Tibial nerve (tissue), 3 donors: ENCODE results near the gene GRB7.

Experiments used
- CTCF ChIP-seq, 5 experiments: fragments of 200-600 bp in 3 of 5; fragments of 450-650 bp in 2 of 5; sonication (generic) in 3 of 5; IDR thresholded peaks; one replicate each; pipeline ENCODE4 v1.5.1; 2016 to 2019; ENCODE audit warnings: antibody characterized with exemption in 5 of 5, mild to moderate bottlenecking in 3 of 5, moderate library complexity in 2 of 5
- POLR2A ChIP-seq, 2 donors: fragments of 450-650 bp; IDR thresholded peaks; one replicate each; pipeline ENCODE4 v1.6.1; 2017; ENCODE audit warnings: antibody characterized with exemption in 2 of 2, mild to moderate bottlenecking in 2 of 2, moderate library complexity in 2 of 2

GRCh38 chr17:39742126-39742855 lies 4.6 kb downstream of the GRB7 start:
- TF ChIP-seq CTCF (IDR thresholded peaks at IDR 0.05), result no peak
- no peak for TF ChIP-seq POLR2A (IDR thresholded peaks at IDR 0.05)
